Hypothalamus (tissue), 51 donors: Measurements from ENCODE around the gene SF3A1.
"Not testable (repeated sequence)": the region's sequence is repeated elsewhere in the genome, so short reads cannot be mapped to it uniquely, and the experiment has no call there.

Source experiments
- DNase-seq, 51 donors: peaks; one replicate each; lab custom pipeline; 2025; lab: John Stamatoyannopoulos, UW

The SF3A1 gene

GRCh38 chr22:30356449-30357235 is at the start of gene SF3A1, which contains the start of gene CCDC157:
Gene SF3A1, minus strand, starts transcription at chr22:30356894. Its CDS starts 102 bp downstream, at chr22:30356792.
Gene CCDC157, plus strand, starts transcription at chr22:30357007. Its CDS starts 8,994 bp downstream, at chr22:30366001.
- DNase-seq: peak; percentile 50 to 96 (median 84)

DNA sequence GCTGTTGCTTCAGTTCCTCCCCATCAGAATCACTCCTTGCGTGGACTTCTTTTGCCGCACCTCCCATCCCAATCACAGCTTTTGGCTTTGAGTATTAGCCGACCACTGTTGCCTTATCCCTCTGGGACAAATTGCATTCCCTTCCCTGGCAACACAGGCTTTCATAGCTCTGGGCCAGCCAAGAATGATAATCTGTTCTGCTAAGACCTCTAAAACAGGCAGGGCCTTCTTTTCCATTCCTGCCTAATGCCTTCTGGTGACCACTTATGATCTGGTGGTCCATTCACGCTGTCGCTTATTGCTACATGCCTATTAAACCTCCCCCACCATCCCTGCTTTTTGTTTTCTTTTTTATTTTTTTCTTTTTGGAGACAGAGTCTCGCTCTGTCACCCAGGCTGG is 49.7 kb upstream of the SF3A1 start:
- no peak for DNase-seq

DNA sequence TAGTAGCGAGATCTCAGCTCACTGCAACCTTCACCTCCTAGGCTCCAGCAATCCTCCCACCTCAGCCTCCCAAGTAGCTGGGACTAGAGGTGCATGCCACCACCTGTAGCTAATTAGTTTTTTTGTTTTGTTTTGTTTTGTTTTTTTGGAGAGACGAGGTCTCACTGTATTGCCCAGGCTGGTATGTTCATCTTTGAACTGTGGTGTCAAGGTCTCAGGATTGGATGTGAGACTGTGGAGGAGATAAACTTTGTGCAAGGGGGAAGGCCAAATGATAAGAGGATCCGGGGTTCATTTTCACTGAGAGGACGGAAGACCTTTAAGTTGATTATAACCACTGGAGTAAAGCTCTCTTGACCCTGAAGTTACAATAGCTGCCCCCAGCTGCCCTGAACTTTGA is 49.0 kb upstream of the SF3A1 start:
- no peak for DNase-seq

- DNase-seq: no peak
These were observed 47.6 kb upstream of the SF3A1 start for GRCh38 chr22:30404307-30404706.

DNA sequence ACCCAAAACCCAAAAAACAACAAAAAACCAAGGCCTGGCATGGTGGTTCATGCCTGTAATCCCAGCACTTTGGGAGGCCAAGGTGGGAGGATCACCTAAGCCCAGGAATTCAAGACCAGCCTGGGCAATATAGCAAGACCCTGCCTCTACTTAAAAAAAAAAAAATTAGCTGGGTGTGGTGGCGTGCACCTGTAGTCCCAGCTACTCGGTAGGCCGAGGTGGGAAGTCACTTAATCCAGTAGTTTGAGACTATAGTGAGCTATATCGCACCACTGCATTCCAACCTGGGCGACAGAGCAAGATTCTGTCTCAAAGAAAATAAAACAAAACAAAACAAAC is 46.0 kb upstream of the SF3A1 start:
- not testable (repeated sequence) for DNase-seq

GRCh38 chr22:30402028-30402765 is 45.5 kb upstream of the SF3A1 start:
- DNase-seq: peak in 1 of 51 donors; percentile 37

DNA sequence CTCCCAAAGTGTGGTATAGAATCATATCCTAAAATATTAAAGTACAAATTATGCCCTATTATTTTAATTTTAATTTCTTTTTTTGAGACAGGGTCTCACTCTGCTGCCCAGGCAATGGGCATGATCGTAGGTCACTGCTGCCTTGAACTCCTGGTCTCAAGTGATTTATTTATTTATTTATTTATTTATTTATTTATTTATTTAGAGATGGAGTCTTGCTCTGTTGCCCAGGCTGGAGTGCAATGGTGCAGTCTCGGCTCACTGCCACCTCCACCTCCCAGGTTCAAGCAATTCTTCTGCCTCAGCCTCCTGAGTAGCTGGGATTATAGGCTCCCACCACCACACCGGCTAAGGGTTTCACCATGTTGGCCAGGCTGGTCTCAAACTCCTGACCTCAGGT is 44.3 kb upstream of the SF3A1 start:
- DNase-seq: not testable (repeated sequence)

GRCh38 chr22:30400159-30400558 is 43.5 kb upstream of the SF3A1 start:
- DNase-seq: no peak

DNA sequence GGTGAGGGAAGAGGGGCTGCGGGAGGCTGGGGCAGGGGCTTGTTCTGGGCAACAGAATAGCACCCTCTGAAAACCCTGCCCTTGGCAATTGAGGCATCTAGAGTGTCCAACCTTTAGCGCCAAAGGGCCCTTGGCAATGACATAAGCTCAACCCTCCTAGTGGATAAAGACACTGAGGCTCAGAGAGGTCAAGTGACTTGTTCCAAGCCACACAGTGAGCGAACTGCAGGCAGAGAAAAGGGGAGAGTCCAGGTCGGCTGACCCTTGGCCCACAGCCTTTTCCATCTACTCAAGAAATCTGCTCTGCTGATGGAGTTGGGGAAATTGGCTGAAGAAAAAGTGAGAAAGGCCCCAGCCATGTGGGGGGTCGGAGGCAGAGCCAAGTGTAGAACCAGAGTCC is 43.0 kb upstream of the SF3A1 start:
- DNase-seq: peak in 2 of 51 donors; percentile 8 to 44

DNA sequence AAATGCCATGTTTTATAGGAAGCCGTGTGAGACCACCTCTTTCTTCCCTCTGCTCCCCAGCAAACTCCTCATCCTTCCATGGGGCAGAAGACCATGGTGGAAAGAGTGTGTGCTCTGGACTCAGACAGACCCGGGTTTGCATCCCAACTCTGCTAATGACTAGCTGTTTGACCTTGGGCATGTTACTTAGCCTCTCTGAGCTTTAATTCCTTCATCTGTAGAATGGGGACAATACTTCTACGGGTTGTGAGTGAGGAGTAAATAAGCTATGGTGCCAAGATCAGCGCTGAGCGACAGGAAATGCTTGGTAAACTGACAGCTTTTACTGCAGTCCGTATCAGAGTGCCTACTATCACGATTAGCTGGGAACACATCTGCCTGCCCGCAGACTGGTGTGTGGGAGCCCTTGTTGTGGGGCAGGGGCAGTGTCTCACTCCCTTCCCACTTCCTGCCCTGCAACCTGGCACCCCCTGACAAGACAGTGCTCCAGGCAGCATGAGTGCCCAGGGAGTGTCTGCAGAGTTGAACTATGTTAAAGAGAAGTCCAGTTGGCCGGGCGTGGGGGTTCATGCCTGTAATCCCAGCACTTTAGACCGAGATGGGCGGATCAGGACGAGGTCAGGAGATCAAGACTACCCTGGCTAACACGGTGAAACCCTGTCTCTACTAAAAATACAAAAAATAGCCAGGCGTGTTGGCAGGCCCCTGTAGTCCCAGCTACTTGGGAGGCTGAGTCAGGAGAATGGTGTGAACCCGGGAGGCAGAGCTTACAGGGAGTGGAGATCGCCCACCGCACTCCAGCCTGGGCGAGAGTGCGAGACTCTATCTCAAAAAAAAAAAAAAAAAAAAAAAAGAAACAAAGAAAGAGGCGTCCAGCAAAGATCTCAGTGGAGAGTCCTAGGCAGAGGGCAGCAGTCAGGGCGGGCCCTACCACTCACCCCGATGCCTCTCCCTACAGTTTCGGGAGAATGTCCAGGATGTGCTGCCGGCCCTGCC is 42.3 kb upstream of the SF3A1 start:
- peak in 3 of 51 donors; percentile 15 to 47 (median 21) for DNase-seq

GRCh38 chr22:30397656-30398635 is 41.3 kb upstream of the SF3A1 start:
- DNase-seq: peak in 1 of 51 donors; percentile 52

GRCh38 chr22:30396871-30397655 is 40.4 kb upstream of the SF3A1 start, which contains the start of gene SEC14L2:
Gene SEC14L2, plus strand, starts transcription at chr22:30397018. Its CDS starts 99 bp downstream, at chr22:30397117.
- peak in 49 of 51 donors; percentile 10 to 85 (median 68) for DNase-seq

- DNase-seq: no peak
These were observed 37.2 kb upstream of the SF3A1 start for GRCh38 chr22:30393885-30394284.

- DNase-seq: no peak
These were observed 36.6 kb upstream of the SF3A1 start for GRCh38 chr22:30393322-30393680.

- DNase-seq: peak in 10 of 51 donors; percentile 11 to 45 (median 18)
These were observed 36.1 kb upstream of the SF3A1 start for GRCh38 chr22:30392661-30393321.

DNA sequence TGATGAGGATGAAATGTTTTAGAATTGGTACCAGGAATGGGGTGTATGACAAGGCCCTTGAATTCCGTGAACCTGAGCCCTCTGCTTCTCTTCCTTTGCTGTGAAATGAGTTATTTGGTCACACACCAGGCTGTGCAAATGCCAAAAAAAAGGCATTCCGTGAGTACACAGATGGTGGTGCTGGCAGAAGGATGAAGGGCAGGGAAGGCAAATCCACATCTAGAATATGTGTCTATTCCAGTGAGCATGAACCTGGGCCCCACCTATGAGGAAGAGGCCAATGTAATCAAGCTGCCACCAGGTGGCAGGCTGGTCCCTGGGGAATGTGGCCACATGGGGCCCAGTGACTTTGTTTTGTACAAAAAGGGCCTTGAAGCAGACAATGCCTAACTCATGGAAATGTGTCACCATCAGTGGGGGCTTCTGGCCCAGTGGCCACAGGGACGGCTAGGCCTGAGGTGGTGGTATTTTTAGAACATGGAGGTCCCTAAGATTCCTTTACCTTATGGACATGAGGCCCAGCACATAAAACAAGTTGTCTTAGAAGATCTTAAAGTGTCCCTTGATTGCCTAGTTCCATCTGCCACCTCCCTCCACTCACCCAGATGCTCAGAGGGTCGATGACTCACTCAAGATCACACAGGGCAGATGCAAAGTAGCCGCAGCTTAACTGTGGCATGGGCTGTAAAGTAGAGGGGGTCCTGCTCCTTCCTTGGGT is 34.4 kb upstream of the SF3A1 start:
- DNase-seq: peak in 46 of 51 donors; percentile 8 to 79 (median 48)
